Colon (tissue), 2 donors: ENCODE measurements around the gene PANK1.

ENCODE experiments used
- FAIRE-seq: peaks from 2 replicates; lab custom pipeline; 2012; peaks lifted over from hg19 to GRCh38; lab: Jason Lieb, UNC
- donor health status: control.
- donor health status: control.

Gene PANK1

DNA sequence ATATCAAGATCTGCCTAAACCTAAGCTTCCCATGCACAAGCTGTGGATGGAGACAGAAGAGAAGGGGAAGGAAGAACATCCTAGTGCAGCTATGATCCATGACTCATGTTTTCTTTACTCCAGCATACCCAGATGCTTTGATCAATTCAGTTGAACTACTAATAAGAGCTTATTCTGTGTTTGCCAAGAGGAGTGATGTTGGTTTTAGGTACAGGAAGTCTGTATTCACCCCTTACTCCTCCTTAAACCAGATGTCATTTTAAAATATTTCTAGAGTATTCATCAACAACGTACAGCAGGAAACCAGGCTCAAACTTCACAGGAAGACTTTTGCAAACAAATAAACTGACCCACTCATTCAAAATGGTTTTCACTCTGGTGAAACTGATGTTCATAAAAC, 29.2 kb downstream of the PANK1 start:
- FAIRE-seq: no peak

GRCh38 chr10:89615112-89615511, 29.9 kb downstream of the PANK1 start:
- no peak for FAIRE-seq

GRCh38 chr10:89613582-89613981, 31.5 kb downstream of the PANK1 start:
- FAIRE-seq: no peak

- no peak for FAIRE-seq
These were observed 33.8 kb downstream of the PANK1 start for GRCh38 chr10:89611282-89611681.

- no peak for FAIRE-seq
These were observed 35.2 kb downstream of the PANK1 start for GRCh38 chr10:89609833-89610346.

DNA sequence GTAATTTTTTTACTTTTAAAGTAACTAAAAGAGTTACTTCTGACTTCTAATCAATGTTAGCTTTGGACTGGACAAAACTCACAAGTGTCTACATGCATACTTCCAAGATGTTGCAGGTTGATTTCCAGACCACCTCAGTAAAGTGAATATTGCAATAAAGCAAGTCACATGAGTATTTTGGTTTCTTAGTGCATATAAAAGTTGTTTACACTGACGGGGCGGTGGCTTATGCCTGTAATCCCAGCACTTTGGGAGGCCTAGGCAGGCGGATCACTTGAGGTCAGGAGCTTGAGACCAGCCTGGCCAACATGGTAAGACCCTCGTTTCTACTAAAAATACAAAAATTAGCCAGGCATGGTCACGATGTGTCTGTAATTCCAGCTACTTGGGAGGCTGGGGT, 40.8 kb downstream of the PANK1 start:
- no peak for FAIRE-seq

- FAIRE-seq: no peak
These were observed 42.1 kb downstream of the PANK1 start for GRCh38 chr10:89602919-89603318.

- FAIRE-seq: no peak
These were observed 43.2 kb downstream of the PANK1 start for GRCh38 chr10:89601728-89602361.

GRCh38 chr10:89600041-89600440, 45.0 kb downstream of the PANK1 start:
- FAIRE-seq: no peak

DNA sequence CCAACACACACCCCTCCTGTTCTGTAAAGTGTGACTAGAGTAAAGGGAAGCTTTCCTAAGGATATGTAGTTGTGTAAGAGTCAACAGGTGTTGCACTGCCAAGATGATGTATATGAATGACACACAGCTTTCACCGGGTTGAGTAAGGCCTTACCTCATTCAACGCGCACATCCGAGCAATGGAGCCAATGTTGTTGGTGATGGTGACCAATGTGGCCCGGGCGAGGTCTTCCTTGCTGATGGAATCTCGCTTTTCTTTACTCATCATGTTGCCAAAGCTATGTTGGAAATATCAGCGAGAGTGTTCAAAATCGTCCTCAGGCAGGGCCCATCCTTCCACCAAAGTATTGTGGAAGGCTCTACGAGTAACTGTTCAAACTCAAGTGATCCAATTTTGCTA, 52.0 kb downstream of the PANK1 start:
- no peak for FAIRE-seq

GRCh38 chr10:89592539-89592938, 52.5 kb downstream of the PANK1 start:
- no peak for FAIRE-seq

- no peak for FAIRE-seq
These were observed 53.2 kb downstream of the PANK1 start for GRCh38 chr10:89591796-89592271.

- FAIRE-seq: no peak
These were observed 53.8 kb downstream of the PANK1 start for GRCh38 chr10:89591111-89591795.

DNA sequence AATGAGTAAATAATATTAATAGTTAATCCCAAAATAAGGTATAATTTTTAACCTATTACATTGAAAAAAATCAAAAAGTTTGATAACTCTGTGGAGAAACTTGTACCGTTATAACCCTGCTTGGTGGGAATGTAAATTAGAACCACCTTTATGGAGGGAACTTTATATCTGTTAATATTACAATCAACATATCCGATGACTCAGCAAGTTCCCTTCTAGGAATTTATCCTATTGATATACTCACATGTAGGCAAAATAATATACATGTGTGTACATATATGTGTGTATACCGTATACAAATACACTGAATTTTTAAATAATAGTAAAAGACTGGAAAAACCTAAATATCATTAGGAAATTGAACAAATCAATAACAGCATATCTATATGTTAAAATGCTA, 54.7 kb downstream of the PANK1 start:
- no peak for FAIRE-seq

- no peak for FAIRE-seq
These were observed 55.8 kb downstream of the PANK1 start for GRCh38 chr10:89589101-89589720.

GRCh38 chr10:89588671-89589070, 56.4 kb downstream of the PANK1 start:
- no peak for FAIRE-seq

- FAIRE-seq: no peak
These were observed 63.0 kb downstream of the PANK1 start for GRCh38 chr10:89582022-89582421.

DNA sequence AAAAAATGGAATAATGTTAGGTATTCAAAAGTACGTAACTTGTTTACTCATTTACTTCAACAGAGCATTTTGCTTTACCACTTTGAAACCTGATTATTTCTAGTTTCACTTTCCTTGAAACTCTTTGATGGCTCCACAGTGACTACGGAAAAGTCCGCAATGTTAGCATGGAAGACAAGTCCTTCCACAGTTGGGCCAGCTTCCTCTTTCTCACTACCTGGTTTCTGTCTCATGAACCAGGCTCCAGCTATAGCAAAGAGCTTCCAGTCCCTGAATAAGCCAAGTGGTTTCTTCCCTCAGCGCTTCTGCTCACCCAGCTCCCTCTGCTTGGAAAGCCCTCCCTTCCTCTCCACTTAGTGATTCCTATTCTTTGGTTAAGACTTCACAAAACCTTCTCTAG, 64.8 kb downstream of the PANK1 start:
- no peak for FAIRE-seq

DNA sequence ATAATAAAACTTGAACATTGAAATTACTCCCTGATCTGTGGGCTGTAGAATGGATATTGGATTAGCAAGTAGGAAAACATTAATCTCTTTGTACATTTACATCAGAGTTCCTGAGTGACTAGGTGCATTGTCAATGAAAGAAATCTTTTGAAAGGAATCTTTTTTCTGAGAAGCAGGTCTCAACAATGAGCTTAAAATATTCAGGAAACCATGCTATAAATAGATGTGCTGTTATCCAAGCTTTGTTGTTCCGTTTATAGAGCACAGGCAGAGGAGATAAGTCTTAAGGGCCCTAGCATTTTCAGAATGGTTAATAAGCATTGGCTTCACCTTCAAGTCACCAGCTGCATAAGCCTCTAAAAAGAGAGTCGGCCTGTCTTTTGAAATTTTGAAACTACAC, 68.3 kb downstream of the PANK1 start:
- FAIRE-seq: no peak

DNA sequence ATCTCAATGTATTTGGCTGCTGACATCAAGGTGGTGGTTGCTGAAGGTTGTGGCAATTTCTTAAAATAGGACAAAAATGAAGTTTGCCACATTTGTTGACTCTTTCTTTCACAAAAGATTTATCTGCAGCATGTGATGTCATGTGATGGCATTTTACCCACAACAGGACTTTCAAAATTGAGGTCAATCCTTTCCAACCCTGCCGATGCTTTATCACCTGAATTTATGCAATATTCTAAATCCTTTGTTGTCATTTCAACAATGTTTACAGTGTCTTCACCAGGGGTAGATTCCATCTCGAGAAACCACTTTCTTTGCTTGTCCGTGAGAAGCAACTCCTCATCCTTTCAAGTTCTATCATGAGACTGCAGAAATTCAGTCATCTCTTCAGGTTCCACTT, 69.0 kb downstream of the PANK1 start:
- FAIRE-seq: no peak

DNA sequence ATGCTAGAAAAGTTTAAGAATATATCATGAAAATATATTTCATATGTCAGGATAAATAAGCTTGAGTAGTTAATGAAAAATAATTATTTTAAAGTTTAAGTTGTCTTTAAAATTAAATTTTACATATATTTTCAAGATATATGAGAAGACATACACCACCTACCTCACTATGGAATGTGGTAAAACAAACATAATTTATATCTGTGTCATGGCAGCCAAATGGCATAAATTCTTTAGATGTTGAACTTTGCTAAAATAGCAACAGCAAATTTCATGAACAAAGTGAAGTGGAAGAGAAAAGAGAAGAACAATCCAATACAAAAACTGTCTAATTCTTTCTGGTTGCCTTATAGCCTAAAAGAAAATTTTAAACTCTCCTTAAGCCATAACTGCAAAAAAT, 70.0 kb downstream of the PANK1 start:
- FAIRE-seq: no peak

- FAIRE-seq: no peak
These were observed 70.7 kb downstream of the PANK1 start for GRCh38 chr10:89574368-89574767.

- no peak for FAIRE-seq
These were observed 77.3 kb downstream of the PANK1 start for GRCh38 chr10:89567576-89568245.
